Measurements from ENCODE around the gene NR2C2AP. TPM values are rescaled to one million over a fixed set of nuclear protein-coding genes. Genes with fewer than 3 reads are reported as not detected.

NR2C2AP gene
- total RNA-seq, 1 experiment from 2014 or later, result 31.7 TPM

DNA sequence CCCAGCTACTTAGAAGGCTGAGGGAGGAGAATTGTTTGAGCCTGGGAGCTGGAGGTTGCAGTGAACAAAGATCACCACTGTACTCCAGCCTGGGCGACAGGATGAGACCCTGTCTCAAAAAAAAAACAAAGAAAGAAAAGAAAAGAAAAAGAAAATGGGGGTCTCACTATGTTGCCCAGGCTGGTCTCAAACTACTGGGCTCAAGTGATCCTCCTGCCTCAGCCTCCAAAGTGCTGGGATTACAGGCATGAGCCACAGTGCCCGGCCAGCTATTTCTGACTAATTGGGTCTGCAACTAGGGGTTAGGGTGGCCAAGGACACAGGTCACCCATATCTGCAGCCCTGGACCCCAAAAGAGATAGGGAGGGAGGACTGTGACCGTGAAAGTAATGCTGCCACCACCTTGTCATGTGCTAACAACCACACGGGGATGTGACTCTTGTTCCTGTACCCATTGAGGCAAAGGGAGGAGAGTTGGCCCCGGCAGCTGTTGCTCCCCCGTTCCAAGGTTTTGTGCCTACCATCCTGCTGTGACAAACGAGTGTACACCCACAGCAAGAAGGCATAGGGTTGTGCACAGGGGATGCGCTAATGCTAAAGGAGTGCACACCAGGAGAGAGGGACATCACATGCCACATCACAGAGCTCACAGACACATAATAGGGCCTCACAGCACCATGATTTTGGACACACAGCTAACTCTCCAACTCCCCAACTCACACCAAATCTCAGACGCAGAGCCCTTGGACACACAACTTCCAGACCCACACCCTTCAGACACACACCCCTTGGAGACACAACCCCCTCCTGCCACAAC, 33.8 kb downstream of the NR2C2AP start:
- DNase-seq, result no peak
- H4K5ac ChIP-seq (ENCODE audit: insufficient read length, low read depth, low read length), result no peak overlapping the region
- no peak overlapping the region for H2BK120ac ChIP-seq (ENCODE audit: low read depth, low read length, poor library complexity, severe bottlenecking)
- Mint-ChIP-seq H3K9me3 (no peaks in the 10 kb centered on the region), H3K4me3 (peak overlapping the region; percentile 56 to 77), H3K4me1 (peaks cover 18 to 39% of the 10 kb centered on the region in 2 experiments), H3K36me3 (ENCODE audit: insufficient read depth in 1 of 3, low read depth in 3 of 3) (no peaks in the 10 kb centered on the region; a peak in 1 of 7 replicates), H3K27me3 (ENCODE audit: low read depth) (peaks cover 68% of the 10 kb centered on the region), H3K27ac (no peak overlapping the region)
- no peak overlapping the region for H2BK15ac ChIP-seq (ENCODE audit: low read depth, low read length)
- no peak overlapping the region for H3K9ac ChIP-seq (ENCODE audit: extremely low read depth, insufficient read length, low read length)
- no peak overlapping the region for H2BK5ac ChIP-seq (ENCODE audit: insufficient read length, low read length)
- no peak overlapping the region for H2BK20ac ChIP-seq (ENCODE audit: low read depth, low read length, poor library complexity, severe bottlenecking)
- no peak overlapping the region for H4K8ac ChIP-seq (replicated peaks; ENCODE audit: insufficient read length, low read depth, low read length)
- no peaks in the 10 kb centered on the region for H3K4me1 ChIP-seq (ENCODE audit: insufficient read depth, low read length)
- no CpG with 5 or more reads among the region's 9 CpGs for WGBS (ENCODE audit: extremely low coverage, insufficient read length, low lambda C conversion rate)
- H3K56ac ChIP-seq (ENCODE audit: insufficient read length, low read depth, low read length), result no peak overlapping the region
- H4K20me1 ChIP-seq (ENCODE audit: control insufficient read depth, insufficient read depth, insufficient read length), result no peaks in the 10 kb centered on the region
- no peak overlapping the region for H2BK12ac ChIP-seq (ENCODE audit: insufficient read length, low read depth, low read length)
- H3K27me3 ChIP-seq (ENCODE audit: insufficient read depth, low read length), result peaks cover 6% of the 10 kb centered on the region; the same call in 1 of the 2 replicates
- no peak overlapping the region for H3K23ac ChIP-seq (ENCODE audit: insufficient read length, low read depth, low read length)
- H3K4ac ChIP-seq (ENCODE audit: low read depth, low read length), result no peak overlapping the region
- TF ChIP-seq CTCF (conservative IDR thresholded peaks at IDR 0.05), result no peak
- no peak overlapping the region for H2AK5ac ChIP-seq (ENCODE audit: insufficient read length, low read length)
- H3K27ac ChIP-seq (ENCODE audit: insufficient read length, low read depth, low read length), result no peak overlapping the region
- no peaks in the 10 kb centered on the region for H3K23me2 ChIP-seq (ENCODE audit: insufficient read length, low read depth, low read length, poor library complexity, severe bottlenecking)
- H3K79me1 ChIP-seq (ENCODE audit: insufficient read depth, low read depth, low read length, poor library complexity, severe bottlenecking), result no peaks in the 10 kb centered on the region
- H3K14ac ChIP-seq (ENCODE audit: insufficient read depth, low read length), result no peak overlapping the region
- H3K18ac ChIP-seq (ENCODE audit: insufficient read length, low read depth, low read length), result no peak overlapping the region
- H3K79me2 ChIP-seq (ENCODE audit: insufficient read depth, low read length), result no peaks in the 10 kb centered on the region
- H3K4me2 ChIP-seq (ENCODE audit: insufficient read depth, insufficient read length, low read length), result peak overlapping the region; percentile 41
- H4K91ac ChIP-seq (ENCODE audit: insufficient read length, low read depth, low read length), result no peak overlapping the region
- no peaks in the 10 kb centered on the region for H3K9me3 ChIP-seq (ENCODE audit: control insufficient read depth, low read depth, low read length)
- H2AFZ ChIP-seq (ENCODE audit: low read length), result no peak overlapping the region
- no peak overlapping the region for H3T11ph ChIP-seq (ENCODE audit: low read length)
